ENCODE data around the gene INSYN2B.
A peak's percentile ranks its signal among the peaks of the same experiment; 100 is the strongest.
"Not testable (repeated sequence)": the region's sequence is repeated elsewhere in the genome, so short reads cannot be mapped to it uniquely, and the experiment has no call there.

INSYN2B gene

GRCh38 chr5:169971780-169972179 lies 8.5 kb downstream of the INSYN2B start:
- no peak for DNase-seq (ENCODE audit: low spot score)

GRCh38 chr5:169970911-169971765 lies 9.2 kb downstream of the INSYN2B start:
- DNase-seq (ENCODE audit: low spot score), result no peak

- DNase-seq (ENCODE audit: low spot score), result no peak
Observed at GRCh38 chr5:169970339-169970738, 10.0 kb downstream of the INSYN2B start.

GRCh38 chr5:169964246-169964645 lies 16.0 kb downstream of the INSYN2B start:
- no peak for DNase-seq (ENCODE audit: low spot score)

GRCh38 chr5:169960659-169961058 lies 19.6 kb downstream of the INSYN2B start:
- no peak for DNase-seq (ENCODE audit: low spot score)

GRCh38 chr5:169958278-169958677 lies 22.0 kb downstream of the INSYN2B start:
- no peak for DNase-seq (ENCODE audit: low spot score)

- no peak for DNase-seq (ENCODE audit: low spot score)
Observed at GRCh38 chr5:169956756-169957155, 23.5 kb downstream of the INSYN2B start.

- no peak for DNase-seq (ENCODE audit: low spot score)
Observed at GRCh38 chr5:169956126-169956525, 24.2 kb downstream of the INSYN2B start.

- no peak for DNase-seq (ENCODE audit: low spot score)
Observed at GRCh38 chr5:169954786-169955185, 25.5 kb downstream of the INSYN2B start.

- not testable (repeated sequence) for DNase-seq (ENCODE audit: low spot score)
Observed at GRCh38 chr5:169953196-169953595, 27.1 kb downstream of the INSYN2B start.

- no peak for DNase-seq (ENCODE audit: low spot score)
Observed at GRCh38 chr5:169950333-169950732, 30.0 kb downstream of the INSYN2B start.

GRCh38 chr5:169946743-169947295 lies 33.5 kb downstream of the INSYN2B start:
- no peak for DNase-seq (ENCODE audit: low spot score)

- no peak for DNase-seq (ENCODE audit: low spot score)
Observed at GRCh38 chr5:169945831-169946261, 34.4 kb downstream of the INSYN2B start.

- DNase-seq (ENCODE audit: low spot score), result peak; percentile 13
Observed at GRCh38 chr5:169944922-169945680, 35.2 kb downstream of the INSYN2B start.

GRCh38 chr5:169944115-169944514 lies 36.2 kb downstream of the INSYN2B start:
- no peak for DNase-seq (ENCODE audit: low spot score)

- no peak for DNase-seq (ENCODE audit: low spot score)
Observed at GRCh38 chr5:169943026-169943425, 37.3 kb downstream of the INSYN2B start.

GRCh38 chr5:169942181-169942580 lies 38.1 kb downstream of the INSYN2B start:
- DNase-seq (ENCODE audit: low spot score), result no peak

GRCh38 chr5:169941542-169941941 lies 38.8 kb downstream of the INSYN2B start:
- DNase-seq (ENCODE audit: low spot score), result no peak

- no peak for DNase-seq (ENCODE audit: low spot score)
Observed at GRCh38 chr5:169939731-169940130, 40.6 kb downstream of the INSYN2B start.

- DNase-seq (ENCODE audit: low spot score), result no peak
Observed at GRCh38 chr5:169938439-169938838, 41.9 kb downstream of the INSYN2B start.

- DNase-seq (ENCODE audit: low spot score), result no peak
Observed at GRCh38 chr5:169935762-169936161, 44.5 kb downstream of the INSYN2B start.

GRCh38 chr5:169934990-169935389 lies 45.3 kb downstream of the INSYN2B start:
- no peak for DNase-seq (ENCODE audit: low spot score)

- no peak for DNase-seq (ENCODE audit: low spot score)
Observed at GRCh38 chr5:169933616-169934015, 46.7 kb downstream of the INSYN2B start.
